ENCODE data around the gene ACCS. TPM values are rescaled to one million over a fixed set of nuclear protein-coding genes. Genes with fewer than 3 reads are reported as not detected.

Gene ACCS
- total RNA-seq, 2 experiments from 2014 or later: 8.7 to 9.0 TPM

DNA sequence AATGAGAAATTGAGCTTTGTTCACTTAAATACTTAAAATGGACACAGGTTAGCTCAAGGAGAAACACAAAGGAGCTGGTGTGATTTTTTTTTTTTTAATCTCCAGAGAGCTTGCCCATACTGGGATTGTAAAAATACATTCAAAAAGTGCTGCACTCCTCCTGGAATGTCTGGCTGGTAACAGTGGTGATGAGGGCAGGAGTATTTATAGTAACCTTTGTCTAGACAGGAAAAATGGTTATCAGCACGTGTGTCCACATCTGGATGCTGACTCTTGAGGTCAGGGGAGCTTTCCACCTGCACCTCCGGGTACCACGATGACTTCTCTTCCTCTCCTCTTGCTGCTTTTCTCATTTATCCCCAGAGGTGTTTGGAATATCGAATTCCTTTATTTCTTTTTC lies 59.5 kb downstream of the ACCS start:
- Mint-ChIP-seq H3K27ac (no peak overlapping the region), H3K9me3 (ENCODE audit: insufficient read depth) (no peaks in the 10 kb centered on the region), H3K36me3 (ENCODE audit: low read depth) (peaks cover 19% of the 10 kb centered on the region), H3K4me1 (ENCODE audit: low read depth) (no peaks in the 10 kb centered on the region), H3K4me3 (no peak overlapping the region), H3K27me3 (ENCODE audit: low read depth) (no peaks in the 10 kb centered on the region)
- CTCF ChIA-PET: interaction anchor here (0.9 to 1.2 kb wide), 2 partner anchors 16 to 32 kb away, joined by 3 to 4 read pairs; no protein-coding TSS in a partner anchor
- POLR2A ChIA-PET: no interaction called here
- DNase-seq (no peak), ATAC-seq (no peak)

DNA sequence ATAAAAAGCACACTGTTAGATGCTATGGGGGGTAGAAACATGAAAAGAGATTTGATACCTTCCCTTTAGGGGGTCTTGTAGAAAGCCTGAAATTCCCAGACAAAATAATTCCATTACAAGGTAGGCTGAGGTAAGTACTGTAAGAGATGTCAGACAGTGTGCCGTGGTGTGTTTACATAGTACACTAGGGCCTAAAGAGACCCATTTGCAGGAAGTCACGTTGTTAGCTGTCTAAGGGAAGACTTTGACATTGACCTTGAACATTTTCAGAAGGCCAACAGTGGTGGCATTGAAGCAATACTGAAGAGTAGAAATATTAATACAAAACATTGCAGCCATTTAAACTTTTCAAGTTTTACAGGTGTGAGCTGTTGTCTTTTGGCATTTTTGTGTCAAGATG lies 60.2 kb downstream of the ACCS start:
- H3K27me3 Mint-ChIP-seq (ENCODE audit: low read depth): no peaks in the 10 kb centered on the region
- no peak for ATAC-seq
- no peak overlapping the region for H3K27ac Mint-ChIP-seq
- no peaks in the 10 kb centered on the region for H3K9me3 Mint-ChIP-seq (ENCODE audit: insufficient read depth)
- ChIA-PET POLR2A (no interaction called here), CTCF (interaction anchor here (0.9 to 1.2 kb wide), 2 partner anchors 16 to 32 kb away, joined by 3 to 4 read pairs; no protein-coding TSS in a partner anchor)
- no peaks in the 10 kb centered on the region for H3K4me1 Mint-ChIP-seq (ENCODE audit: low read depth)
- peaks cover 19% of the 10 kb centered on the region for H3K36me3 Mint-ChIP-seq (ENCODE audit: low read depth)
- no peak overlapping the region for H3K4me3 Mint-ChIP-seq
- DNase-seq: no peak

DNA sequence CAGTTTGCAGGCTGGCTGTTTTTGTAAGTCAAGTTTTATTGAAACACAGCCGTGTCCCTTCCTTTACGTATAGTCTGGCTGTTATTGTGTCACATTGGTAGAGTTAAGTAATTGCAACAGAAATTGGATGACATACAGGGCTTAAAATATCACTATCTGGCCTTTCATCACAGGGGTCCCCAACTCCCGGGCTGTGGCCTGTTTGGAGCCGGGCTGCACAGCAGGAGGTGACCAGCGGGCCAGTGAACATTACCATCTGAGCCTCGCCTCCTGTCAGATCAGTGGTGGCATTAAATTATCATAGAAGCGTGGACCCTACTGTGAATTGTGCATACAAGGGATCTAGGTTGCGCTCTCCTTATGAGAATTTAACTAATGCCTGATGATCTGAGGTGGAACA lies 61.1 kb downstream of the ACCS start:
- Mint-ChIP-seq H3K27ac (no peak overlapping the region), H3K4me1 (ENCODE audit: low read depth) (no peaks in the 10 kb centered on the region), H3K9me3 (ENCODE audit: insufficient read depth) (no peaks in the 10 kb centered on the region), H3K27me3 (ENCODE audit: low read depth) (no peaks in the 10 kb centered on the region), H3K4me3 (no peak overlapping the region), H3K36me3 (ENCODE audit: low read depth) (peaks cover 19% of the 10 kb centered on the region)
- CTCF ChIA-PET: no interaction called here
- no peak for ATAC-seq
- POLR2A ChIA-PET: interaction anchor here (0.5 kb wide), 1 partner anchor 12 kb away, joined by 3 read pairs; no protein-coding TSS in a partner anchor
- DNase-seq: no peak

DNA sequence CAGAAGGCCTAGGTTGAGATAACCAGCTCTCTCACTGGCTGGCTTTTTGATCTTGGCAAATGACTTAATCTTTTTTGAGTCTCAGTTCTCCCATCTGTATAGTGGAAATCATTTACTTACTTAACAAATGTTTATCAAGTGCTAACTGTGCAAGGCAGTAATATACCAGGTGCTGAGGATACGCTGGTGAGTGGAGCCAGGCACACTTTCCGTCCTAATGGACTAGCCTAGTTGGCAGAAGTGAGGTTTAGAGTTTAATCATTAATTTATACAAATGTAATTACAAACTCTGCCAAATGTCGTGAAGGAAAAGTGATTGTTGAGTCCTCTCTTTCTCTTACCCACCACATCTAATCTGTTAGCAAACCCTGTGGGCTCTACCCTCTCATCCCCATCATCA lies 62.7 kb downstream of the ACCS start:
- Mint-ChIP-seq H3K27me3 (ENCODE audit: low read depth) (no peaks in the 10 kb centered on the region), H3K27ac (no peak overlapping the region), H3K9me3 (ENCODE audit: insufficient read depth) (no peaks in the 10 kb centered on the region), H3K4me1 (ENCODE audit: low read depth) (no peaks in the 10 kb centered on the region), H3K36me3 (ENCODE audit: low read depth) (peaks cover 21% of the 10 kb centered on the region), H3K4me3 (no peak overlapping the region)
- no peak for ATAC-seq
- CTCF ChIA-PET: interaction anchor here (0.9 kb wide), 1 partner anchor 34 kb away, joined by 3 read pairs; no protein-coding TSS in a partner anchor
- POLR2A ChIA-PET: no interaction called here
- no peak for DNase-seq

DNA sequence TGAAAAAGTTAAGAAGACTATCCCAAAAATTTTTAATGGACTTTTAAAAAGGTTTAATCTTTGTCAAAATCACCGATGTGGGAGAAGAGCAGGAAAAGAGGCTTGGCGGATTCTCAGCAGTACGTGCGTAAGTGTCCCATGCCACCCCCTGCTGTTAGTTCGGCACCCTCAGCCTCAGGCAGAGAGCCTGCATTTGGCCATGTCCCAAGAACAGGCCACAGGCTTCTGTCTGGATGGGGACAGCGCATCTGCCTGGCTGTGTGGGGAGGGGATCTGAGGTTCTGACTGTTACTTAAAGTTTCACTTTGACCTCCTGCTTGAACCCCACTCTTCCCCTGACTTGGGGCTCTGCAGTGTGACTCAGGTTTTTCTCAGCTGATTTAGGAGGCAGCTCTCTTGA lies 64.7 kb downstream of the ACCS start:
- H3K27ac Mint-ChIP-seq: no peak overlapping the region
- POLR2A ChIA-PET: no interaction called here
- H3K36me3 Mint-ChIP-seq (ENCODE audit: low read depth): peaks cover 14% of the 10 kb centered on the region
- DNase-seq (no peak), ATAC-seq (no peak)
- CTCF ChIA-PET: no interaction called here
- H3K9me3 Mint-ChIP-seq (ENCODE audit: insufficient read depth): no peaks in the 10 kb centered on the region
- no peaks in the 10 kb centered on the region for H3K27me3 Mint-ChIP-seq (ENCODE audit: low read depth)
- H3K4me1 Mint-ChIP-seq (ENCODE audit: low read depth): no peaks in the 10 kb centered on the region
- no peak overlapping the region for H3K4me3 Mint-ChIP-seq

DNA sequence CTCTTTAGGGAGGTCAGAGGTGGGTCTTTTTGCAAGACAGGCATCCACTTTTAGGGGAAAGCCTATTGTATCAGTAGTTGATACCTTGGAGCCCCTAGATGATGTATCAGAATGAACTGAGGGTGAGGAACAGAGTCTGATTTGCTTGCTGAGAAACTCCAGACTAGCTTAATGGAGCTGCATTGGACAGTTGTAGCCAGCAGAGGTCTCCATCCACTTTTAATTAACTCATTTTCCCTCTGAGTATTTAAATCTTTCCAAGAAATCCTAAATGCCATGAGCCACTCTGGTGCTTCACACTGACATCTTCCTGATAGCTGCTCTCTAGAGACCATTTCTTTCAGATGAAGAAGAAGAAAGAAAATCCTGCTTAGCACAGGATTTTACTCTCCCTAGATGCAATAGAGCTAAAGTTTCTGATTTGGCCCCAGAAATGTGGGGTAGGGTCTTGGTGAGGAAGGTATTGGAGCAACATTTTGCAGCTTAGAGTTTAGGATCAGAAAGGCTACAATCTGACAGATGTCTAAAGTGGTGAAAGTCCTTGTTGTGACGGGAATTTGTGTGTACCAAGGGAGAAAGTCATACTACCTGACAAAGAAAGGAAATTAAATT lies 67.4 kb downstream of the ACCS start:
- no peaks in the 10 kb centered on the region for H3K9me3 Mint-ChIP-seq (ENCODE audit: insufficient read depth)
- H3K4me3 Mint-ChIP-seq: no peak overlapping the region
- no peak overlapping the region for H3K27ac Mint-ChIP-seq
- DNase-seq: no peak
- ChIA-PET CTCF (interaction anchor here (0.6 to 2.9 kb wide), 18 partner anchors 9 to 425 kb away, joined by 3 to 18 read pairs (median 4); partner anchors contain the start of gene EXT2), POLR2A (no interaction called here)
- no peaks in the 10 kb centered on the region for H3K27me3 Mint-ChIP-seq (ENCODE audit: low read depth)
- H3K36me3 Mint-ChIP-seq (ENCODE audit: low read depth): peaks cover 9% of the 10 kb centered on the region
- no peaks in the 10 kb centered on the region for H3K4me1 Mint-ChIP-seq (ENCODE audit: low read depth)
- ATAC-seq: no peak

Other genes starting within 250 kb of the ACCS start
- gene ALKBH3, start 185.4 kb upstream of the ACCS start, total RNA-seq: 10 to 100 TPM; 43.7 to 49.1 TPM
- gene C11orf96, start 123.6 kb upstream of the ACCS start, total RNA-seq: 1 to 10 TPM in 1 of 2 experiments, under 1 TPM in 1; 0.55 to 1.1 TPM
- gene ACCSL, start 18.3 kb upstream of the ACCS start, total RNA-seq: not detected
- gene EXT2, start 29.4 kb downstream of the ACCS start, total RNA-seq: 10 to 100 TPM; 18.4 to 22.5 TPM
- not detected for gene ALX4, start 243.9 kb downstream of the ACCS start, total RNA-seq